Activated CD8-positive, alpha-beta memory T cell treated with anti-CD3 and anti-CD28 coated beads, Interleukin-2, amount 50 U/mL, for 1 hour (primary cell): ENCODE data around the gene PIAS1.
"Not testable (repeated sequence)": the region's sequence is repeated elsewhere in the genome, so short reads cannot be mapped to it uniquely, and the experiment has no call there.

Experiments used
- DNase-seq: peaks from one replicate; pipeline ENCODE4 v3.0.0-alpha.2; 2020; ENCODE audit errors: extremely low read depth

The PIAS1 gene

DNA sequence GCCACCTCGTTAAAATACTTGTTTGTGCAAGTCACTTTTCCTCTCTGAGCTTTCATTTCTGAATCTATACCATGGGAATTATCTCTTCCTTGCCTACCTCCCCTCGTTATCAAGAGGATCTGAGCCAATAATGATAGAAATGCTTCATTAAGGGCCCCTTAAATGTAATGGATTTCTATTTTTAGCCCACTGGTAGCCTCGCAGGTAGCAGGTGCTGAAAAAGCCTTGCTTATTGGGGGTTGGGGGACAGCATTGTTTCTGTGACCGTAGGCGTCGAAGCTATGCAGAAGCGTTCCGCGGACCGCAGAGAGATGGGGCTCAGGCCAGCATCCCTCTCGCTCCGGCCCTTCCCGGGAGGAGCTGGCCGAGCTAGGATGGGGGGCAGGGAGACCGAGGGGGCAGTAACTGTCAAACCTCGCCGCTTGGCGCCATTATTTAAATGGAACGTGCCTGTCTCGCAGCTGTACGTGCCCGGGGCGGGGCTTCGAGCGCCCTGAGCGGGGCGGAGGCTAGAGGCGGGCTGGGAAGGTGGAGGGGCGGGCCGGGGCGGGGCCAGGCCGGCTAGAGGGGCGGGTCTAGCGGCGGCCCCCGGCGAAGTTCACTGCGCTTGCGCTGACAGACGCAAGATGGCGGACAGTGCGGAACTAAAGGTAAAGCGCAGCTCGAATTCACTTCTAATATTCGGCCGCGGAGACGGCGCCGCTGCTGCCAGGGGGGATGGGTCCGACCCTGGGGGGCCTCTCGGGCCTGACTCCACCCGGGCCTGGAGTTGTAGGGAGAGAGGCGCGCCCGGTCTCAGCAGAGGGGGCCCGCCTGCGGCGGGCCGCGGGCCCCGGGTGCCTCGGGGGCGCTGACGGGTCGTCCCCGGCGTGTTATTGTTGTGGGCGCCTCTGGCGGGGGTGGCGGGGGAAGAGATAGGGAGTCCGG lies at the start of gene PIAS1:
PIAS1 (plus strand) TSS at position 615 of the 927 bp plus-strand sequence; CDS start at position 627, 12 bp downstream.
- peak; percentile 77 for DNase-seq

DNA sequence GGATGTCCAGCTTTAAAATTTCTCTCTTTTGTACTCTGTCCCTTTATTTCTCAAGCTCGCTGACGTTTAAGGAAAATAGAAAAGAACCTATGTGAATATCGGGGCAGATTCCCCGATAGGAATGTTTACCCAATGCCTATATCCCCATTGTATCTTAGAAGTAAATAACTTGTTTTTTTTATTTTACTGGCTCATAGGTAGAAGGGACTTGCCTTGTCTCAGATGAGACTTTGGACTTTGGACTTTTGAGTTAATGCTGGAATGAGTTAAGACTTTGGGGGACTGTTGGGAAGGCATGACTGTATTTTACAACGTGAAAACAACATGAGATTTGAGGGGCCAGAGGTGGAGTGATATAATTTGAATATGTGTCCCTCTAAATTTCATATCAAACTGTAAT lies 46.5 kb upstream of the PIAS1 start:
- DNase-seq: not testable (repeated sequence)

DNA sequence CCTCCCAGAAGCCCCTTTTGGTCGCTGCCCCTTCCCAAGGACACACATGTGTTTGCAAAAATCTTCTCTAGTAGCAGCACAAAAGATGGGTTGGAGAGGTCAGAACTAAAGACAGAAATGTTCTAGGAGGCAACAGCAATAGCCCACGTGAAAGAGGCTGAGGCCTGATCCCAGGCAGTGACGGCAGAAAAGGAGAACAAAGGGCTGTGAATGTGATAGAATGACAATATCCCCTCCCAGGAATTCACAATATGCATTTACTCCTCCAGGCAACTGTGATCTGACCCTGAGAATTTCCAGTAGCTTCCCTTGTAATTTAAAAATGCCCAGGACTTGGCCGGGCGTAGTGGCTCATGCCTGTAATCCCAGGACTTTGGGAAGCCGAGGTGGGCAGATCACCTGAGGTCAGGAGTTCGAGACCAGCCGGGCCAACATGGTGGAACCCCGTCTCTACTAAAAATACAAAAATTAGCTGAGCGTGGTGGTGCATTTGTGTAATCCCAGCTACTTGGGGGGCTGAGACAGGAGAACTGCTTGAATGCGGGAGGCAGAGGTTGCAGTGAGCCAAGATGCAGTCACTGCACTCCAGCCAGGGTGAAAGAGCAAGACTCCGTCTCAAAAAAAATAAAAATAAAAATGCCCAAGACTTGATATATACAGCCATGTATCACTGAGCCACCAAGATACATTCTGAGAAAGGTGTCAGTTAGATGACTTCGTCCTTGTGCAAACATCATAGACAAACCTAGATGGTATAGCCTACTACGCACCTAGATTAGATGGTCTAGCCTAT lies 43.6 kb upstream of the PIAS1 start:
- no peak for DNase-seq

DNA sequence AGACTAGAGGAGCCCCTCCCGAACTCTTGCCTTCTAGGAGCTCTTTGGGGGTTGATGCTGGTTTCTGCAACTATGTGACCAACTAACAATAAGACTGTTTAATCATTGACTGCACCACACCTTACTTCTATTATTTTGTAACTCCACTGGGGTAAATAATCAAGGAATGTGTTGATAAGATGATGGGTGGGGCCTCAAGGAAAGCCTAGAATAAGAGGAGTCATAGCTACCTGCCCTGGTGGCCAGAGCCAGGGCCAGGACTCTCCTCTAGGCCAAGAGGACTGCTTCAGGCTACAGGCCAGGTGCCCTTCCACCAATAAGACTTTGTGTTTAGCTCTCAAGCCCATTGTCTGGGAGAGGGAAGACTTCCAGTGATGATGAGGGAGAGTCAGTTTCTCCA lies 41.2 kb upstream of the PIAS1 start:
- DNase-seq: no peak

DNA sequence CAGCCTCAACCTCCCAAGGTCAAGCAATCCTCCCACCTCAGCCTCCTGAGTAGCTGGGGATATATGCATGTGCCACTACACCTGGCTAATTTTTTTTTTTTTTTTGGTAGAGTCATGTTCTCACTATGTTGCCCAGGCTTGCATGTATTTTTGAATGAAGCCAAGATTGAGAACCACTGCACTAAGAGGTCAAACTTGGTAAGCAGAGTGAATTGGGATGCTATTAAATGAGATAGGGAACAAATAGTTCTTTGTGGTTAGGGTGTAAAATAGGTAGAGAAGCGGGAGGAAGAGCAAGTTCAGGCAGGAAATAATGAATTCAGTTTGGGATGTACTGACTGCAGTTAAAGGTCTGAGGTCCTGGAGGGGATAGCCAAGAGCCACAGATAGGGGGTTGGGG lies 39.9 kb upstream of the PIAS1 start:
- DNase-seq: no peak

DNA sequence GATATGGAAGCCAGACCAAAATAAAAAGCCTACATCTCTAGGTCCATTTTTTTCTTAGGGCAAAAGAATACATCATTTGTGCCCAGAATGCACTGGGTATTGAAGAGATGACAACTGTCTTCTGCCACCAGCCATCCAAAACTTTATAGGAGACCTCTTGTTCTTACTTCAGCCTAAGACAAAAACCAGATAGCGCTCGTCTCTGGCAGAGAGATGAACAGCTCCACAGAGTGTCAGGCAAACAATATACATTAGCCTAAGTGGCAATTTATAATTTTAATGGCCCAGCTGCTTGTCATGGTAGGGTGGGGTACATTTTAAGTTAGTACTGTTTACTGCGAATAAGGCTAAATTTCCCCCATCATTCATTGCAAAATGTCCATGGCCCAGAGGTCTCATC lies 38.9 kb upstream of the PIAS1 start:
- DNase-seq: no peak

DNA sequence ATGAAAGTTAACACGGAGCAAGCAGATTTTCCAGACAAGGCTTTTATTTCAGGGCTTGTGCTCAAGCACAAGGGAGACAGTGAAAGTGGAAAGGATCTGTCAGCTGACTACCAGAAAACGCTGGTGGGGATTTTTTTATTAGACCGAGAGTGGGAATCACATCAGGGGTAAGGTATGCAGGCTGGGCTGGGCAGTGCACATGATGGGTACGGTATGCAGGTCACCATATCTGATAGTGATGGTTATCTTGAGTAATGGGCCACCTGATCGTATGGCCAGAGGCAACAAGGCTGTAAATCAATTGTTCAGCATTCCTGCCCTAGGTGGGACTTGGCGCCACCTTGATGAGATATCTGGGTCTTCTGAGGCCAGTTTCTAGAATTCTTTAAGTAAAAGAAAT lies 36.9 kb upstream of the PIAS1 start:
- DNase-seq: no peak

DNA sequence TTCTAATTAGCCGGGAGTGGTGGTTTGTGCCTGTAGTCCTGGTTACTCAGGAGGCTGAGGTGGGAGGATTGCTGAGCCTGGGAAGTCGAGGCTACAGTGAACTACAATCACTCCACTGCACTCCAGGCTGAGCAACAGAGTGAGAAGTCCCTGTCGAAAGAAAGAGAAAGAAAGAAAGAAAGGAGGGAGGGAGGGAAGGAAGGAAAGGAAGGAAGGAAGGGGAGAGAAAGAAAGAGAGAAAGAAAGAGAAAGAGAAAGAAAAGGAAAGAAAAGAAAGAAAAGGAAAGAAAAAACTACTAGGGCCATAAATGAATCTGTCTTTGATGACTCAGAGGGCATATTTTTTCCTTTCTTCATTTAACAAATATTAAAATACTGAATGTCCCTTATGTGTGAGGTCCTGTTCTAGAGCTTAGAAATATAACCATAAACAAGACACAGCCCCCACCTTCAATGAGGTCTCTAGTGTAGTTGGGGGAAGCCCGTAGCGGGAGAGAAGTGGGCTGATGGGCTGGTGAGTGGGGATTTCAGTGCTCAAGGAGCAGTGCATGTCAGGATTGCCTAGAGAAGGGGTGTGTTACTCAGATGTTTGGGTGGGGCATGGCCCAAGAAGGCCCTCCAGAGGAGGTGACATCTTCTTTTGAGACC lies 35.2 kb upstream of the PIAS1 start:
- no peak for DNase-seq

DNA sequence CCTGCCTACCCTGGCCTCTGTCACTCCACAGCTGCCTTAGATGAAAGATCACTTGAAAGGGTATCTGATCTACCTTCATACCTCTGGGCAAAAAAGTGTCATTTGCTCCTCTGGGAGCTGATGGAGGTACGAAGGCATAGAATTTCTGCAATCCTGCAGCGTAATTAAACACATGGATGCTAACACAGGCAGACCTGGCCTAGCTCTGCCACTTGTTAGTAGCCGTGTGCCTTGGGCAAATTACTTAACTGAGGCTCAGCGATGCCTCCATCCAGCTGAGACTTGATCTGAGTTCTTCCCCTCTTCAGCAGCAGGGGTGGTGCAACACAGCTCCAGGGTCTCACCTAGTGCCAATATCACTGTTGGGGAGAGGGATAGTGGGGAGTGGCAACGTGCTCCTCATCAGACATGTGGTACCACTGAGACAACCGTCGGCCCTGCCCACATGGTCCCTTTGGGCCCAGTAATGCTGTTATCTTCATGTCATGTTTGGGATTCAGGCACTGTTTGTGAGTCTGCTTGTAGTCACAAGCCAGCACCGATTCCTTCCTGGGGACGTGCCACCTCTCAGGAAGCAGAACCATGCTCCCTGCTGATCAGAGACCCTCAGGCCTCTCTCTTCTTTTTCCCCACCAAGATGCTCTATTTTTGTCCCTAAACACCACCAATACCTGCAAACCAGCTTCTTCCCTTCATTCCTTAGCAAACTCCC lies 34.1 kb upstream of the PIAS1 start:
- no peak for DNase-seq

DNA sequence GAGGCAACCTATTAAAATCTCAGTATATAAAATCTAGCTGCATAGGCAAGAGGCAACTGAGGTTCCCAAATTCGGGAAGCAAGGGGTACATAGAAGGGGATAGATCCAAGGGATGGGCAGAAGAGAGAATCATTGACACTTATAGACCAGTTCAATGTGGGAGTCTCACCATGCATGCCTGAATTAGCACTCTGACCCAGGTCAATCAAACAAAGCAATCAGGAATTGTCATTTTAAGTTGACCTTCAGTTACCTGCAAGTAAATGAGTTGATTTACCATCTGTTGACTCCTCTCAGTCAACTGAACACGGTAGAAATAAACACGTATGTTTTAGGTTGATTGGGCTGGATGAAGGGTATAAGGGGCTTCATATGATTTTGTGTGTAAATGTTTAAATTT lies 33.4 kb upstream of the PIAS1 start:
- no peak for DNase-seq

DNA sequence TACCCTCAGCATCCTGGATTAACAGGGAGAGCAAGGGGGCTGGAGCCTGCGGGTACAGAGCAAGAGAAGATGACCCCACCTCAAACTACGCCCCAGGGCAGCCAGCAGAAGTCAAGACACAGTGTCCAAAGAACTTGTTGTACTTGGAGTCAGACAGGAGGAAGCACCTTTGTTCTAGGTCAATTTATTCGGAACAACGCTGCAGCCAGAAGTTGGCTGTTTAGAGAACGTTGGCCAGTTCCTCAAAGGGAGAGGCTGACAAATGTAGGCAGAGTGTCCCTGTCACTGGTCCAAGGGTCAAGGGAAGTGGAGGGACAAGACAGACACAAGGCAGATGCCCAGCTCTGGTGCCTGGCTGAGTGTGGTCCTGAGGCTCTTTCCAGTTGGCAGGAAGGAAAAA lies 32.1 kb upstream of the PIAS1 start:
- DNase-seq: no peak

DNA sequence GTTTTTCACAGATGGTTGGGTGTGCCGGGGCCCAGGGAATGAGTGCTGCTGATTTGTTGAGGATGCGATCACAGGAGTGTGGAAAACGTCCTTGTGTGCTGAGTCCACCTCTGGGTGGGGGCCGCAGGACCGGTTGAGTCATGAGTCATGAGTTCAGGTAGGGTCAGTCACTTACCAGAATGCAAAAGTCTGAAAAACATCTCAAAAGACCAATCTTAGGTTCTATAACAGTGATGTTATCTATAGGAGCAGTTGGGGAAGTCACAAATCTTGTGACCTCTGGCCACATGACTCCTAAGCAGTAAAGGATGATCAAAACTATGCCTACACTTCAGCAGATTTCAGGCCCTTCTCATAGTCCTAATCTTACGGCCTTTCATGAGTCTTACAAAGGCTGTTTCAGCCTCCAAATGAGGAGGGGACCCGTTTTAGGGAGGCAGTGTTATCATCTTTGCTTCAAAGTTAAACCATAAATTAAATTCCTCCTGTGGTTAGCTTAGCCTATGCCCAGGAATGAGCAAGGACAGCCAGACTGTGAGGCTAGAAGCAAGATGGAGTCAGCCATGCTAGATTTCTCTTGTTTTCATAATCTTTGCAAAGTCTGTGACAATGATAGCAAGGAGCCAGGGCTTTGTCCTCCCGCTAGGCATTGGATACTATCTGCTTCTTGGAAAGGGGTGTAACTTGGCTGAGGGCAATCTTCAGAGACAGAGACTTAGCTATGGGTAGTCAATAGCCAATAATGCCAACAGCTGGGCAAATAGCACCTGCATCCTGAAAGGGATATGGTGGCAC lies 30.6 kb upstream of the PIAS1 start:
- DNase-seq: no peak

DNA sequence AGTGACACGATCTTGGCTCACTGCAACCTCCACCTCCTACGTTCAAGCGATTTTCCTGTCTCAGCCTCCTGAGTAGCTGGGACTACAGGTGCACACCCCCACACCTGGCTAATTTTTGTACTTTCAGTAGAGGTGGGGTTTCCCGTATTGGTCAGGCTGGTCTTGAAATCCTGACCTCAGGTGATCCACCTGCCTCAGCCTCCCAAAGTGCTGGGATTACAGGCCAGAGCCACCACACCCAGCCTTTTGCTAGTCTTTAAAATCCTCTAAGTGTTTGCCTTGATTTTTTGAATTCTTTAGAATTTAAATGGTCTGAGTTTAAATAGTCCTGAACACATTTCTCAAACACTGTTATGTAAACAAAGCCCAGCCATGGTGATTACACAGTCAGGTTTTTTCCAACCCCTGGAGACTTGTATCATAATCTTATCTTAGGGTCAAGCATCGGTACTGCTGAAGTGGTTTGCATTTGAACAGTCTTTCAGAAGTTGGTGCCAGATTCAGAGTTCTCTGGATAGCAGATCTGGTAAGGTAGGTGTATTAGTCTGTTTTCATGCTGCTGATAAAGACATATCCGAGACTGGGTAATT lies 28.2 kb upstream of the PIAS1 start:
- DNase-seq: no peak

DNA sequence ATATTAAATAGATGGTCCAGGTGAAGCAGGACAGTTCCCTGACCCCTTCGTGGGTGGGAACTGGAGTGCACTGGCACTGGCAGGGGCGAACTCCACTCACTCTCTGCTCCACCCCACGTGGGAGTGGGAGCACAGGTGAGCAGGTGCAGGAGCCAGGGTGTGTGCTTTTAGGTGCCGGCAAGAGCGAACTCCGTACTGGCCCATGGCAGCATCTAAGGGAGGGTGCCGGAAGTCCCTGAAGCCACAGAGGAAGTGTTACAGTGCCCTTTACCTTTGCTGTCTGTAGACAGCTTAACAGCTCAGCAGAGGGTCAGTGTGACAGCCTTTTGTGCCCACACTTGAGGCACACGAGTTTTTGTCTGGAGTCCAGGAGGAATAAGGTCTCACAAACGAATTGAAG lies 26.7 kb upstream of the PIAS1 start:
- no peak for DNase-seq

DNA sequence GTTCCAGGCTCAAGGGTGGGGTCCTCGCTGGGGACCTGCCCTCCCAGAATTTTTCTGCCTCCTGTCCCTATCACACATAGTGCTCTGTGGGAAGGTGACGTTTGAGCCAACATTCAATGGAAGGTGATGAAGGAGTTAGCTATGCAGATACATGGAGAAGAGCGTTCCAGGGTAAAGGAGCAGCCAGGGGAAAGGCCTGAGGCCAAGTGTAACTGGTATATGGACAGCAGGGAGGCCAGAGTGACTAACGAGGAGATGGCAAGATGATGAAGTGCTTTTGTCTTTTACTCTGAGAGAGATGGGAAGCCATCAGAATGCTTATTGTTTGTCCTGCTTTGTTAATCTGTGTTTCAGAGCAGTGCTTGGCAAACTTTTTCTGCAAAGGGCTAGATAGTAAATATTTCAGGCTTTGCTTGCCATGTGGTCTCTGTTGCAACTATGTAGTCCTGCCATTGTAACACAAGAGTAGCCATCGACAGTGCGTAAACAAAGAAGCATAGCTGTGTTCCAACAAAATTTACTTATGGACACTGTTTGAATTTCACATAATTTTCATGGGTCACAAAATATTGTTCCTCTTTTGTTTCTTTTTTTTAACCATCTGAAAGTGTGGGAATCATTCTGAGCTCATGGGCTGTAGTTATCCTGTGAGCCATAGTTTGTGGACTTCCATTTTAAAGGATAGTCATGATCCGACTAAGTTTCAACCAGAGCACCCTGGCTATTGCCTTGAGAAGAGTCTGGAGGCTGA lies 25.8 kb upstream of the PIAS1 start:
- DNase-seq: no peak

DNA sequence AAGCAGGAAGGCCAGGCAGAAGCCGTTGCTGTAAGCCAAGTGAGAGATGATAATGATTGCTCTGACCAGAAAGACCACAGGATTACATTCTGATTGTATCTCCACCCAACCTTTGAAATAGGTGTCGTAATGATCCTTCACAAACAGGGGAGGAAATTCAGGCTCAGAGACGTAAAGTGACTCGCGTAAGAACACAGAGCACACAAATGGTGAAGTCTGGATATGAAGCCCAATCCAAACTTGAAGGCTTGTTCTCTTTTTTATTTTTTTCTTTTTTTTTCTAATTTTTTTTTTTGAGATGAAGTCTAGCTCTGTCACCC lies 25.3 kb upstream of the PIAS1 start:
- DNase-seq: no peak

DNA sequence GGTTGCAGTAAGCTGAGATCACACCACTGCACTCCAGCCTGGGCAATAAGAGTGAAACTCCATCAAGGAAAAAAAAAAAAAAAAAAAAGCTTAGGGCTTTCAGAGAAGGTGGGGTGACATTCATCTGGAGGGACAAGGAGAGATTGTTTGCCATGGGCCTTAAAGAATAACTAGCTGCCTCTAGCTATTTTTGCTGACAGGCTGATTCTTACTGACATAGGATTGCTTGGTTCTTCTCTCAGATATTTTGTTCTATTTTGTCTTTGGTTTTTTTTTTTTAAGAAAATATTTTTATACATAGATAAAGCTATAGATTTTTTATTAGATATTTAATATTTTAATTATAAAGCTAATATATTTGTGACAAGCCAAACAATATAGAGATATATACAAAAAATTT lies 24.2 kb upstream of the PIAS1 start:
- no peak for DNase-seq

DNA sequence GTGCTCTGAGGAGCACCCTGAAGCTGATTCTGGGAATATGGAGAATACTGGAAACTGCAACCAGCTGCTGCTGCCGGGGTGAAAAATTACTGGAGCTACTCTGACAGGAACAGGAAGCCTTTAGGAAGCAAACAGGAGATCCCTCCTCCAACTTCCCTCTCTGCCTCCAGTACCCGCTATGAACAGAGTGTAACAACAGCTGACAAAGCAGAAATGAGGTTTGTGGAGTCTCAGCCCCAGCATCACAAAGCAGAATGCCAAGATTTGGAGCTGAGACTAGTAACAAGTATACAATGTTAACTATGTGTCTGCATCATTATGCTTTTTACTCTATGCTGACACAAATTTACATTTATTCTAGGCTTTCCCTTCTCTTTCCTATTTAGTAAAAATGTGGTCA lies 22.7 kb upstream of the PIAS1 start:
- DNase-seq: no peak

DNA sequence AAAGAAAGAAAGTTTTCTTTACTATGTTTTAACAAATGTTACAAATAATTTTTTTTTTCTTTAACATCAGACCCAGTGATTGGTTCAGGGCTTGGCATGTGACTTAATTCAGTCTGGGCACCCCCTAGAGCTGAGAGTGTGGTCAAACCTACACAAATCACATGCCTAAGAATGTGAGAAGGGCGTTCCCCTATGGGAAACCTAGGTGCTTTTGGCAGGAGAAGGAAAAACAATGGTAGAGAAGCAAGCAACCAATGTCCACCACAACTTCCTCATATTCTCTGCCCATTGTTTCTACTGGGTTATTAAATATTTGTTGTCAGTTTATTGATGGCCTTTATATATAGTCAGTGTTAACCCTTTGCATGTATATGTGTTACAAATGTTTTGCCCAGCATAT lies 21.4 kb upstream of the PIAS1 start:
- no peak for DNase-seq

DNA sequence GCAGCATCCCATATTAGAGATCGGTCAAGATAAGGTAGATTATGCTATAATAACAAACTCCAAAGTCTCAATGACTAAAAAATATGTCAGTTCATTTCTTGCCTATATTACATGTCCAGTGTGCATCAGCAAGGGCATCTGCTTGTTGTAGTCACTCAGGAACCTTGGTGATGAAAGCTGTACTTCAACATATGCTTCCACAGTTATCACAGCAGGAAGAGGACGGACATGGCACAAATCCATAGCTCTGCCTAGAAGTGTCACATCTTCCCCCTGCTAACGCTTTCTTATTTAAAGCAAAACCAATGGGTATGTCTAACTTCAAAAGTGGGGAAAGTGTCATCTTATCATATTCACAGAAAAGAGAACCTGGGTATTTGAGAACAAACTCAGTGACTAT lies 20.0 kb upstream of the PIAS1 start:
- DNase-seq: no peak
